A673 (cell line): Measurements from ENCODE around the gene BLOC1S3. TPM values are rescaled to one million over a fixed set of nuclear protein-coding genes. Genes with fewer than 3 reads are reported as not detected.

Experiments used
- BruUV-seq: library from RNA; stranded (reverse); fragments of 400-500 nt; replicated peaks from 2 replicates; lab custom pipeline; 2021; lab: Mats Ljungman, UMichigan
- CTCF ChIA-PET: fragments of 300-600 bp; sonication (Branson Sonifier 250); formaldehyde crosslinking; loops from one replicate; lab custom pipeline; 2022; ENCODE audit warnings: antibody characterized with exemption; lab: Charles Lee
- POLR2A ChIA-PET: fragments of 300-600 bp; sonication (Branson Sonifier 250); formaldehyde crosslinking; loops from one replicate; lab custom pipeline; 2022; ENCODE audit warnings: antibody characterized with exemption; ENCODE audit not compliant: low non-redundant PET; lab: Charles Lee
- DNase-seq: peaks from one replicate; pipeline ENCODE4 v3.0.0-alpha.2; 2015; ENCODE audit warnings: low spot score
- H3K27ac ChIP-seq: fragments of 200-600 bp; sonication (generic); 2 replicates; pipeline ENCODE4 v1.5.1; 2016; ENCODE audit warnings: mixed run types, low read depth, mild to moderate bottlenecking, mixed read lengths, antibody characterized with exemption, low read length; ENCODE audit not compliant: poor library complexity, severe bottlenecking
- H3K27me3 ChIP-seq: fragments of 200-600 bp; sonication (generic); replicated peaks from 2 replicates; pipeline ENCODE4 v1.6.1; 2017; ENCODE audit warnings: mixed run types, low read depth, mild to moderate bottlenecking, mixed read lengths, antibody characterized with exemption, low read length; ENCODE audit not compliant: insufficient read depth, poor library complexity
- H3K36me3 ChIP-seq: fragments of 200-600 bp; sonication (generic); 2 replicates; pipeline ENCODE4 v1.6.1; 2016; ENCODE audit warnings: mixed run types, mild to moderate bottlenecking, mixed read lengths, antibody characterized with exemption, low read length; ENCODE audit not compliant: insufficient read depth, poor library complexity, severe bottlenecking
- H3K4me1 ChIP-seq: fragments of 200-600 bp; sonication (generic); 2 replicates; pipeline ENCODE4 v1.6.1; 2017; ENCODE audit warnings: mixed run types, mild to moderate bottlenecking, mixed read lengths, antibody characterized with exemption, low read length; ENCODE audit not compliant: insufficient read depth, poor library complexity, severe bottlenecking
- H3K4me3 ChIP-seq: fragments of 200-600 bp; sonication (generic); 2 replicates; pipeline ENCODE4 v1.5.1; 2016; ENCODE audit warnings: low read depth, mixed run types, mild to moderate bottlenecking, mixed read lengths, low read length; ENCODE audit not compliant: poor library complexity, severe bottlenecking
- H3K9me3 ChIP-seq: fragments of 200-600 bp; sonication (generic); 2 replicates; pipeline ENCODE4 v1.6.1; 2016; ENCODE audit warnings: mixed run types, low read depth, mild to moderate bottlenecking, mixed read lengths, antibody characterized with exemption, low read length; ENCODE audit not compliant: poor library complexity, severe bottlenecking
- EZH2 ChIP-seq: fragments of 200-600 bp; sonication (generic); IDR thresholded peaks from 2 replicates; pipeline ENCODE4 v1.6.1; 2017; ENCODE audit warnings: borderline replicate concordance, low read depth, mild to moderate bottlenecking, mixed read lengths, antibody characterized with exemption, low read length; ENCODE audit not compliant: poor library complexity, severe bottlenecking
- intact Hi-C: fragments of 100-400 bp; cut with micrococcal nuclease; formaldehyde crosslinking; loops from one replicate; pipeline ENCODE4 v1.10.0; 2022; ENCODE audit not compliant: unreplicated experiment
- total RNA-seq: library from RNA; stranded (reverse); gene quantifications from 2 replicates; pipeline ENCODE4 v1.2.3, GENCODE V29; 2021
- TF ChIP-seq, protein P1 (sequence below): fragments of 300-800, 200-600 bp; sonication (generic); conservative IDR thresholded peaks from 2 replicates; pipeline ENCODE4 v1.5.1; 2017; ENCODE audit warnings: low read depth, mild to moderate bottlenecking, antibody characterized with exemption, low read length, moderate library complexity, mixed read lengths

Gene BLOC1S3
- total RNA-seq, 1 experiment from 2014 or later = 8.7 TPM

DNA sequence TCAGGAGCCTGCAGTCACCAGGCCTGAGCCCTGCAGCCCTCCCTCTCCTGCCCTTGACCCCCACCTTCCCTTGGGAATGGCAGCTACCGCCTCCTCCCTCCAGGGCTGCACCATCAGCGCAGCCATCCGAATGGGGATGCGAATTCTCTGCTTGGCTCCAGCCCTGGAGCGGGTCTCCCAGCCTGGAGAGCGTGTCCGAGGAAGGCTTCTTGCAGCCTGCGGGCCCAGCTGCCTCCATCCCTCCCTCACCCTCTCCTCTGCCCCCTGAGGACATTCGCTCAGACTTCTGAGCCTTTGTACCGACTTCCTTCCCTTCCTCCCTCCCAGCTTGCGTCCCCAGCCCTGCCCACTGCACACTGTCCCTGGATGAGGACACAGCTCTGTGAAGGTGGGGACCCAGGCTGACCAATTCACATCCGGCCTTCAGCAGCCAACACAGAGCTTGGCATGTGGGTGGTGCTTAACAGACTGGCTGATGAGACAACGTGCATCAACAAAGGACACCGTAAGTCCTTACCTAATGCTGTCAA, 11.8 kb upstream of the BLOC1S3 start:
- no peak for DNase-seq
- no peaks in the 10 kb centered on the region for H3K9me3 ChIP-seq
- no peaks in the 10 kb centered on the region for H3K4me1 ChIP-seq
- ChIA-PET CTCF (no interaction called here), POLR2A (no interaction called here)
- H3K27ac ChIP-seq = no peak overlapping the region
- no peaks in the 10 kb centered on the region for H3K27me3 ChIP-seq
- TF ChIP-seq, protein P1, sequence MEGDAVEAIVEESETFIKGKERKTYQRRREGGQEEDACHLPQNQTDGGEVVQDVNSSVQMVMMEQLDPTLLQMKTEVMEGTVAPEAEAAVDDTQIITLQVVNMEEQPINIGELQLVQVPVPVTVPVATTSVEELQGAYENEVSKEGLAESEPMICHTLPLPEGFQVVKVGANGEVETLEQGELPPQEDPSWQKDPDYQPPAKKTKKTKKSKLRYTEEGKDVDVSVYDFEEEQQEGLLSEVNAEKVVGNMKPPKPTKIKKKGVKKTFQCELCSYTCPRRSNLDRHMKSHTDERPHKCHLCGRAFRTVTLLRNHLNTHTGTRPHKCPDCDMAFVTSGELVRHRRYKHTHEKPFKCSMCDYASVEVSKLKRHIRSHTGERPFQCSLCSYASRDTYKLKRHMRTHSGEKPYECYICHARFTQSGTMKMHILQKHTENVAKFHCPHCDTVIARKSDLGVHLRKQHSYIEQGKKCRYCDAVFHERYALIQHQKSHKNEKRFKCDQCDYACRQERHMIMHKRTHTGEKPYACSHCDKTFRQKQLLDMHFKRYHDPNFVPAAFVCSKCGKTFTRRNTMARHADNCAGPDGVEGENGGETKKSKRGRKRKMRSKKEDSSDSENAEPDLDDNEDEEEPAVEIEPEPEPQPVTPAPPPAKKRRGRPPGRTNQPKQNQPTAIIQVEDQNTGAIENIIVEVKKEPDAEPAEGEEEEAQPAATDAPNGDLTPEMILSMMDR = no peak
- TF ChIP-seq EZH2 = no peak
- no peaks in the 10 kb centered on the region for H3K36me3 ChIP-seq
- intact Hi-C loops = no loop called here
- no peak overlapping the region for H3K4me3 ChIP-seq
- no TSS peak for BruUV-seq

DNA sequence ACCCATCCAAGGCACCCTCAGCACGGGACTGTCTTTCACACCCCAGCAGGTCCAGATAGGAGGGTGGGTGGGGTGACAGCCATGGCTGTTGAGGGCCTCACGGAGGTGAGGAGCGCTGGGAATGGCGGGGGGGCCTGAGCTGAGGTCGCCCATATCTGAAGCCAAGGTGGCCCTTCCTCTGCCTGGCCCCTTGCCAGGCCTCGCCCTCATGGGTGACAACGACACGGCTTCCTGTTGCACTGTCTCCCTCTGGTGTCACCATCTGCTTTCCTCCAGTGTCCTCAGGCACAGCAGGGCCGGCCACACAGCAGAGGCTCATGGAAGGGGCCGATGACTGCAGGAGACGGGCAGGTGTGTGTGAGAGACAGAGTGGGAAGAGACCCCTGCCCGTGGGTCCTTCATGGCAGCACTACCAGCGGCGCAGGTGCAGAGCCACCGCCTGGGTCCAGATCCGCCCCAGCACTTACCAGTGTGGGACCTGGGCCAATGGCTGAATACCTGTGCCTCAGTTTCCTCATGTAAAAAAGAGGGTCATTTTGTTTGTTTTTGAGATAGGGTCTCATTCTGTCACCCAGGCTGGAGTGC, 9.7 kb upstream of the BLOC1S3 start:
- ChIA-PET POLR2A (no interaction called here), CTCF (interaction anchor here (0.7 kb wide), 1 partner anchor 1369 kb away, joined by 3 read pairs; no protein-coding TSS in a partner anchor)
- Histone ChIP-seq H3K9me3 (no peaks in the 10 kb centered on the region), H3K27me3 (no peaks in the 10 kb centered on the region), H3K27ac (no peak overlapping the region), H3K4me1 (no peaks in the 10 kb centered on the region), H3K4me3 (no peak overlapping the region), H3K36me3 (no peaks in the 10 kb centered on the region)
- no TSS peak for BruUV-seq
- intact Hi-C loops = no loop called here
- TF ChIP-seq EZH2 = no peak
- TF ChIP-seq, protein P1 = no peak
- DNase-seq = no peak

DNA sequence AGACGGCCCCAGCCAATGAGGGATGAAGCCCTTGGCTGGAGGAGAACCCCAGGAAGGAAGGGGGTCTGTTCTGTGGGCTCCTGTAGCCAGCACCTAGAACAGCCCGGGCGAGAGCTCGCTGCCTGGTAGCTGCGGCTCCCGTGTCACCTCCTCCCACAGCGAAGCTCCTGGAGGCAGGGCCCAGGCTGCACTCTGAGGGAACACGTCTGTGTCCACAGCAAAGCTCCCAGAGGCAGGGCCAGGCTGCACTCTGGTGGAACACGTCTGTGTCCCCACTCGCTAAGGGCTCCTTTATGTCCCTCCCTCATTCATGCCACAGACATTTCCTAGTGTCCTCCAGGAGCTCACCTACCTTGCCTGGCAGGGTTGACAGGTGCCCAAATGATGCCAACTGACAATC, 9.0 kb upstream of the BLOC1S3 start:
- Histone ChIP-seq H3K4me3 (no peak overlapping the region), H3K4me1 (no peaks in the 10 kb centered on the region), H3K9me3 (no peaks in the 10 kb centered on the region), H3K27me3 (no peaks in the 10 kb centered on the region), H3K27ac (no peak overlapping the region), H3K36me3 (no peaks in the 10 kb centered on the region)
- TF ChIP-seq, protein P1 = no peak
- TF ChIP-seq EZH2 = no peak
- POLR2A ChIA-PET = no interaction called here
- BruUV-seq = no TSS peak
- no peak for DNase-seq
- CTCF ChIA-PET = no interaction called here
- intact Hi-C loops = no loop called here
